H1 (cell line): ENCODE data around the gene HDGFL3. TPM values are rescaled to one million over a fixed set of nuclear protein-coding genes. Genes with fewer than 3 reads are reported as not detected.

Source experiments
- JUN ChIP-seq: IDR thresholded peaks from 2 replicates; pipeline ENCODE4 v1.6.1; 2011; ENCODE audit warnings: low read depth, mild to moderate bottlenecking, improper control_type of control experiment, low read length
- polyA plus RNA-seq, 7 experiments: library from polyadenylated mRNA; depleted of rRNA in 3 of 7; stranded (reverse) in 5 of 7; unstranded in 2 of 7; fragments of >200 nt in 5 of 7; fragments of 200-250 nt in 2 of 7; gene quantifications; 1 replicate in 5 of 7; 2 replicates in 1 of 7; 4 replicates in 1 of 7; pipeline versions ENCODE4 v1.2.1 to v1.2.3, GENCODE V29; 2011 to 2013; ENCODE audit warnings: missing spikeins in 2 of 7, mixed read lengths in 2 of 7
- total RNA-seq: library from RNA; stranded (reverse); fragmentation: NEBNext Ultra II Directional; extraction: Animal tissue kit (Norgen Biotek cat#: 25700); gene quantifications from 2 replicates; pipeline ENCODE4 v1.2.1, GENCODE V29; 2021

The HDGFL3 gene
- total and polyA plus RNA-seq, 2 of the 8 experiments (the other 6 are each of a cell fraction or from before 2014, with no cell fraction given), result 14.1 to 149 TPM

DNA sequence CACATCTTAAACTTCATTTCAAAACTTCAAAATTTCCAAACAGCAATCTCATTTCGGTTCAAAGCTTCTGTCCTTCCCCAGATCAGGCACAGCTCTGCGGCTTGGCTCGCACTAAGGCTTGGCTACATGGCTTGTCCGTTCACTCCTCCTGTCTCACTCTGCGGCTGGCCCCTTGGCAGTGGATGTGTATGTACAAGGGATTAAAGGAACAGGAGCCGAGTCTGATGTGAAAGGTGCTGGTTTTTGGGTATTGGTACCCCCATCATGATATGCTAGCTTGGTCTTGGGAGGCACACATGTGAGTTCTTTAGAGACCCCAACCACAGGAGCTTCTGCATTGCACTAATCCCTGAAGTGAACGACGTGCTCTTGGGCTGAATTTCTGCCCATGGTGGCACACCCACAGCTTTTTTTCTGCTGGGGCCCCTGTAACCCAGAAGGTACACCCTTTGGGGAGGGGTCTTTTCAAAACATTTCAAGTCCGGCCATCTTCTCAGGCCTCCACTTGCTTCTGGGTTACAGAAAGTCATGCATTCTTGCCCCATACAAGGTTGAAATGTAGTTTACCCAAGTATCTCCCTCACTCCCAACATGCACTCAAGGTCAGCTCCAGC lies 87.5 kb downstream of the HDGFL3 start (continued):
- no peak for TF ChIP-seq JUN
